GM19452 (cell line): ENCODE data around the gene EFS.

ENCODE experiments used
- ATAC-seq: cut with Tn5 transposase; IDR thresholded peaks from one replicate; pipeline ENCODE4 v1.9.1; 2021; ENCODE audit not compliant: unreplicated experiment

Gene EFS

DNA sequence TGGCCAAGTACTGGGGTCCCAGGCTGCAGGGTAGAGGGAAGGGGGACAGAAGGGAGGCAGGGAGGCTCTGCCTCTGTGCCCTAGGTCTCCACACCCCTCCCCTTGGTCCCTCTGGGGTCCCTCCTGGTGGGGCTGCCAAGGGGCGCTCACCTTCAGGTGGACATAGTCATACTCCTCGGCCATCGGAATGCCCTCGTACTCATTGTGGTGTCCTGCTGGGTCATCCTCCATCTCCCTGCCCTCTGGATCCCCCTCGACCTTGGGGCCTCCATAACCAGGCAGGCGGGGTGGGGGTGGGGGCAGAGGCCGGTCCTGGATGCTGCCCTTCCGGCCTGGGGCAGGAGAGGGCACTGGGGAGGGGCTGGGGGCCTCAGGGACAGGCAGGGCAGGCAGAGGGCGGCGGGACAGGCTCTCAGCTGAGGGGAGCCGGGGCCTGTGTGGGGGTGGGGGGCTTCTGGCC is 5.8 kb downstream of the EFS start:
- ATAC-seq, result no peak

DNA sequence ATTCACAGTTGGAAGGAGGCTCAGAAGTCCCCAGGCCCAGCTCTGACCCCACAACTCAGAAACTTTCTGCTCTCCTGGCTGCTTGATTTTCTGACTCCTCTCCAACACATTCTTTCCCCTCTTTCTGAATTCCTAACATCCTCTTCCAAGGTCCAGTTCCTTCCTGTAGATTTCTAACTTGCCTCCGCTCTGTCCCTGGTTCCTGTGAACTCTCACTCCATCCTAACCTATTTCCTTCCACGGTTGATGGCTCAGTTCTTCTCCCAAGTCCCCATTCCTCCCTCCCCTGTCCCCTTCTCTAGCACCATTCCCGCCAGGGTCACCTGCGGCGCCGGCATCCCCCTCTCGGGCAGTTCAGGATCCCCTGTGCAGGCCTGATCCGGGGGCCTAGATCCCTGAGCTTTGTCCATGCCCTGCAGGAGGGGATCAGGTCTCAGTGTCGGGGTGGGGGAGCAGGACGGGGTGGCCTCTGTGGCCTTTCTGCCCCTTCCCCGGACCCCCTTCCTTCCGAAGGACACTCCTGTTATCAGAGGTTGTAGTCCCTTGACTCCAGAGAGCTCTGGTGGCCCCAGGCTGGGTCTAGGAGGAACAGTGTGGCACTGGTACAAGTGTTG is 6.3 kb downstream of the EFS start:
- ATAC-seq, result no peak

DNA sequence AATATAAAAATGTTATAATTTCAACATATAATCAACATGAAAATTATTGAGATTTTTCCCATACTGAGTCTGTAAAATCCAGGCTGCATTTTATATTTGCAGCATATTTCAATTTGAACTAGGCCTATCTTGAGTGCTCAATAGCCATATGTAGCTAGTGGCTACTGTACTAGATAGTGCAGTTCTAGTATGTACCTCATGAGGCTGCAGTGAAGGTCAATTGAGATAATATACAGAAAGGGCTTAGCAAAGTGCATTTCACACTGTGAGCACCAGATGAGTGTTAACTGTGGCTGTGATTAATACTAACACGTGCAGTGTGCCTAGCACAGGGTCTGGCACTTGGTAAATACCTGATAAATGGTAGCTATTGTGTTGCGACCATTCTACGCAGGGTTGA is 6.9 kb downstream of the EFS start:
- no peak for ATAC-seq

DNA sequence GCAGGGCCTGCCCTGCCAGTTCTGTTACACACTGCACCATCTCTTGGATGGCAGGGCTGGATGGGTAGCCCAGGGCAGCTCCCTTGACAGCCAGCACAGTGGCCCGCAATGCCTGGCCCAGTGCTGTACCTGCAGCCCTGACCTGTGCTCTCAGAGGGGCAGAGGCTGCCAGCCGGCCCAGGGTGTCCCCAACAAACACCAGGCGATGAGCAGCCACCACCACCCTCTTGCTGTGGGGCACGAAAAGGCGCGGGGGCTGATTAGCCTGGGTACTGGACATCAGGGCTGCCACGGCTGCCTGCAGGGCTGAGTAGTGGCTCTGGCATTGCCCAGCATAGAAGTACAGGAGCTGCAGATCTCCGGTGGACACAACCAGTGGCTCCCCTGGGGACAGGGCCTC is 7.7 kb downstream of the EFS start:
- ATAC-seq, result no peak

DNA sequence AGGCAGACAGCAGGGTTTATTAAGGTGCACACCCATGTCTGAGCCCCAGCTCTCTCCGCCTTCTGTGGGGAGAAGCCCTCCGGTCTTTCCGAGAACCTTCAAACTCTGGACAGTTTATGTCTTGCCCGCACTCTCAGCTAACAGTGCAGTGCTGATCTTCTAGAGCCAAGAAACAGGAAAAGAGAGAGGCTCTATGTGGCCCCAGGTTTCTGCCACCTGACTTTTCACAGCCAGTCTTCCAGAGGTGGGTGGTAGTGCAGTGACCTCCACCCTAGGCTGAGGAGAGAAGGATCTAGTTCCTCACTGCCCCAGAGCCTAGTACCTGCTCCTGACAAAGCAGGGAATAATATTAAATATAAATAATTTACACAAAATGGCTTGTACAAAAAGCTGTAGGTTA is 8.3 kb downstream of the EFS start:
- no peak for ATAC-seq

DNA sequence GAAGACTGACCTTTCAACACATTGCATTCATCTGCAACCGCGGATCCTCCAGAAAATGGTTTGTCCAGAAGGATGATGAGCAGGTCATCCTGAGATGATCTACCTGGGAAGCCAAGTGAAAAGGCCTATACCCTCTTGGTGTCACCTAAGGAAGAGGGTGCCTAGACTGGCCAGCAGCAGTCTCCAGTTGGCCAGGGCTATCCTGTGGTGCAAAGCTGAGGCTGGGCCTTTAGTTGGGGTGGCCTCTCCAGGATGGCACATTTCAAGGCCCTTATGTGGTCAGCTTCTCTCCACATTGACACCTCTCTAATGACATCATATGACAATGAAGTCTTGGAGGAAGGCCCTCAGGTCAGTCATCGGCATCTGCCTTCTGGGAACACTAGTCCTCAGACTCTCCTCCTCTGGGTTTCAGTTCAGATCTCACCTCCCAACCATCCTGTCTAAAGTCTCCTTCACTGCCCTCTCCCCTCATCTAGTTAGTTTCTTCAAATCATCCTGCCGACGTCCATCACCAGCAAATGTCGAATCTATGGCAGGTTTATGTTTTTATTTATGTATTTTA is 9.0 kb downstream of the EFS start:
- ATAC-seq, result no peak

DNA sequence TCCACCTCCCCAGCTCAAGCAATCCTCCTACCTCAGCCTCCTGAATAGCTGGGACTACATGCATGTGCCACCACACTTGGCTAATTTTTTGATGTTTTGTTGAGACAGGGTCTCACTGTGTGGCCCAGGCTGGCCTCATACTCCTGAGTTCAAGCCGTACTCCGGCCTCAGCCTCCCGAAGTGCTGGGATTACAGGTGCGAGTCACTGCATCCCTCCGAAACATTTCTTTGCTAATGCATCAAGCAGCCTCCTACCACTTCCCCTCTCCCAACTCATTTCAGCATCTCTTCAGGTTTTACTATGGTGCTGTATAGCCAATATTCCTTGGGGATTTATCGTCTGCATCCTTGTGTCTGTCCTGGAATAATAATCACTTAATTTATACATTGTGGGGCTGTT is 10.0 kb downstream of the EFS start:
- ATAC-seq, result no peak

DNA sequence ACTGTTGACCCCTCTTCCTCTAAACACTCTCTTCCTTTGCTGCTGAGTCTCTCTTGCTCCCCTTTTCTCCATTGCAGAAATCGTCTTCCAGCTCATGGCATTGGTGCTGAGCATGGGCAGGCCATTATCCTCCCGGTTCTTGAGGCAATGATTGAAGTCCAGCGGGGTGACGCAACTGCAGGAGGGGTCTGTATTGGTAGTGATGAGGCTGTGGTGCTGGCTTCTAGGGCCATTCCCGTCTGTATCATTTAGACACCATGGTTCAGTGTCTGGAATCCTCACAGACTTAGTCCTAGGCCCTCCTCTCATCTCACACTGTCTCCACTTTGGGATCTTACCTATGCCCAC is 11.6 kb downstream of the EFS start:
- ATAC-seq, result no peak

DNA sequence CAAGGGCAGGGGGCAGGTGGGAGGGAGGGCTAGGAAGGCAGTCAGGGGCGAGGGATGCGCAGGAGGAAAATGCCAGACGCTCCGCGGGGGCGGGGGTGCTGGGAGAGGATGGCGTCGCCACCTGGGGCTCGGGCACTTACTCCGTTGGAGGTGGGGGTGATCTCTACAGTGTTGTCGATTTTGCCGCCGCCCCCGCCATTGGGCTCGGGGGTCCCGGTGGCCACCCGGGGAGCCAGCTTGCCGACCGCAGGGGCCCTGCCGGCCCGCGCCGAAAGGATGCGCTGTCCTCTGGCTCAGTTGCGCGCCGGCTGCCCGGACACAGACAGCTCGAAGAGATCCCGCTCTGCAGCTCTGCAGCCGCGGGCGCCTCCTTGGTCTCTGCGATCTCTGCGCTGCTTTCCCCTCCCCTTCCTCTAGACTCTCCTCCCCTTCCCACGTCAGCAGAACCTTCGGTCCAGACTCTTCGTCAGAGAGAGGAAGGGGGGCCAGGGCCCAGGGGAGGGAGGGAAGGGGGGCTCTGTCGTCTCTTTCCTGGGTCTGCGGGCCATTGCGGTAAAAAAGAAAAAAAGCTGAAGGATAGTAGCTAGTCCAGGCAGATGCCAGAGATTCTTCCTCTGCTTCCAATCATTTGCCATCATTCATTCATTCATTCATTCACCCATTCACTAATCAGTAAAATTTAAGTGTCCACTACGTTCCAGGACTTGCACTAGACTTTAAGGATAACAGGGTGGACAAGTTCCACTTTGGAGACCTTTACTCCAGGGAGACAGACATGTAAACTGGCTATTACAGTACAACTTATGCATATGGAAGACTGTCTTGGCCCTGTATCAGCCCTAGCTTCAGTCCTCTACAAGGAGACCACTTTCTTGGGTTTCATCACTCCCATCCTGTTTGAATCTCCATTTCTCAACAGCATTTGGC is 12.2 kb downstream of the EFS start, which contains the start of gene SLC22A17:
TSS of gene SLC22A17 (minus strand) at position 382 of the 927 bp plus-strand sequence.
- ATAC-seq, result no peak

DNA sequence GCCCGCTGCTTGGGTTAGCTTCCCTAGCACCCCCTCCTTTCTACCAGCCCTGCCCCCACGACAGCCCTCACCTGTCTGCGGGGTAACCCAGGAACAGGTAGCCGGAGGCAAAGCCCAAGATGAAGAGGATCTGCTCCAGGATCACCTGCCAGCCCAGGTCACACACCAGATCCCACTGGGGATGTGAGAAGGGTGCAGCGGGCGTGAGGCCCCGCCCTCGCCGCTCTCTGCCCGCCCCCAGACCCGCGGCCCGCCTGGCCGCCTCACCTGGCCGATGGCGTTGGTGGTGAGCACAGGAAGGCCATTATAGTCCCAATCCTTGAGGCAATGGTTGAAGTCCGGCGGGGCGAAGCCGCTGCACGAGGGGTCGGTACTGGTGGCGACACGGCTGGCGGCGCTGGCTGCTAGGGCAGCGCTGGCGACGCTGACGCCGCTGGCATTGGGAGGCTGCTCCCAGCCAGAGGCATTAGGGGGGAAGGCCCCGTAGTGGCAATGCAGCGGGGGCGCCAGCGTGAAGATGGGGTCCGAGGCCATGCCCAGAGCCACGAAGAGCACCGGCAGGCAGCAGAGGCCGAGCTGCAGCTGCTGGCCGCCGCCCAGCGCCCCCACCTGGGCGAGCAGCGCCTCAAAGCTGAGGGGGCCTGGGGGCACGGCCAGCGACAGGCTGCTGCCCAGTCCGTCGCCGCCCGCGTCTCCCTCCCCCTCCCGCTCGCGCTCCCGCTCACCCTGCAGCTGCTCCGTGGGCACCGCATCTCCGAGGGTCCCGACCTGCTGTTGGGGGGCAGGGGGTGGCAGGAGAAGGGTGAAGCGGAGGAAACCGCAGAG is 13.1 kb downstream of the EFS start:
- ATAC-seq, result no peak

DNA sequence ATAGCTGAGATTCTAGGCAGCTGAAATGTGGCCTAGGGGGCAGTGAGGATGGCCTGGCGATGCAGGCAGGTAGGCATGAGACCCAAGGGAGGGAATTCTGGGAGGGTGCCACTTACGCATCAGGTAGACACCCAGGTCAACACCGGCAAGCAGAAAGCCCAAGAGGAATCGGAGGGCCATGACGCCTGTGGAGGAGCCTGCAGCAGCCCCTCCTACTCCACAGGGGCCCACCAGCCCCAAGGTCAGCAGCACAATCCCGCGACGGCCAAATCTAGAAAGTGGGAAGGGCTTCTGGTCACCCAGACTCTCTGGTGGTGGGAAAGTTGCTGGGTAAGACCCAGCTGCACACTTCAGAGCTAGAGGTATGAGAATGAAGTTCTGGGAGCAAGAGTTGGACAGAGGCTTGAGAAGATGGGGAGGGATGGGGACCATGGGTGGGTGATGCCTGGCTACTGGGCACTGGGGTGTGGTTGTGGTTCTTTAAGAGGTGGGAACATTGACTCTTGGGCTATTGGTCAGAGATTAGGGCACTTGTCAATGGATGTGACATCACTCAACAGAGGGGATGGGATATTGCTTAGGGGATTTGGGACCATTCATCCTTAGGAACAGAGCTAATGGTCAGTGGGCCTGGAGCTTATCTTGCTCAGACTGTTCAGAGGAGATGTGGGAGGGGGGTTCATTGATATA is 15.7 kb downstream of the EFS start:
- ATAC-seq, result no peak

DNA sequence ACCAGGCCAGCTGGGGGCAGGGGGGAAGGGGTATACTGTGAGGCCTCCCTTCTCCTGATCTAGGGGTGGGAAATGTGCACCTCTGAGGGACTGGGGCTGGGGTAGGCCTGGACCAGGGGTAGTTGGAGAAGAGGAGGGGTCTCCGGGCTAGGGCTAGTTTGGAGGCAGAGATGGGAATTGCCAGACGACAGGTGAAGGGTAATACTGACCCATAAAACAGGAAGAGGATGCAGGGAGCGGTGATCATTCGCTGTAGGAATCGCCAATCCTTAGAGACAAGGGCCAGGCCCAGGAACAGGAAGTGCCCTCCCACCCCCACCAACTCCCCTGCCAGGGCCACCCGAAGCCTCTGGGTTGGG is 16.7 kb downstream of the EFS start:
- ATAC-seq, result no peak

DNA sequence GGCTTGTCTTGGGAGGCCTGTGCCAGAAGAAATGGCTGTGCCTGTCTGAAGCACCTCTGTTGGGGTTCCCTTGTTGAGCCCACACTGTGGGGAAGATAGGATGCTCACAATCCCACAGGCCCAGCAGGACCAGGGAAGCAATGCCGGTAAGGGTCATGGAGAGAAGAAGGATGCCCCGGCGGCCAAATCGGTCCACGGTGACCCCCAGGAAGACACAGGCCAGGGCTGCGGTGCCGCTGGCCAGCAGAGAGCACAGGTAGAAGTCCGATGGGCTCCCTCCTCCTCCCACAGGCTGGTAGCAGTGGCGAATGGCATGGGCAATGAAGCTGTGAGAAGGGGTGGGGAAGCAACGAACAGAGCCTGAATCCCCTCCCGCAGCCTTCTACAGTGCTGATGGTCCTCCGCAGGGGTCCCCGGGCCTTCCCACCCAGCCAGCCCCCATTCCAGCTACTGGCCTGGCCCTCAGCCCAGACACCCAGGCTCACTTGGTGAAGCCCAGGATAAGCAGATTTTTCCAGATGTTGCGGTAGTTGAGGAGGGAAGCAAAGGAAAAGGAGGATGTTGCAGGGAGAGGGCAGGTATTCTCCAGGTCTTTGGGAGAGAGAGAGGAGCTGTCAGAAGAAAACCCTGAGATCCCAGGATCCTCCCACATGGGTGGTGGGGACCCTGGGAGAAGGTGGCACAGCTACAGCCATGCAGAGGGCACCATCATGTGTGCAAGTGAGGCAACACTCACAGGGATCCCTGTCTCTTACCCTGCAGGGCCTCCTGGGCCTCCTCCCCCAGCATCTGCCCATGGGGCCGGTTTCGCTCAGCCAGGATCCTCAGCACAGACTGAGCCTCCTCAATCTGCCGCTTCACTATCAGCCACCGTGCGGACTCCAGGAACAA is 17.3 kb downstream of the EFS start:
- ATAC-seq, result no peak

DNA sequence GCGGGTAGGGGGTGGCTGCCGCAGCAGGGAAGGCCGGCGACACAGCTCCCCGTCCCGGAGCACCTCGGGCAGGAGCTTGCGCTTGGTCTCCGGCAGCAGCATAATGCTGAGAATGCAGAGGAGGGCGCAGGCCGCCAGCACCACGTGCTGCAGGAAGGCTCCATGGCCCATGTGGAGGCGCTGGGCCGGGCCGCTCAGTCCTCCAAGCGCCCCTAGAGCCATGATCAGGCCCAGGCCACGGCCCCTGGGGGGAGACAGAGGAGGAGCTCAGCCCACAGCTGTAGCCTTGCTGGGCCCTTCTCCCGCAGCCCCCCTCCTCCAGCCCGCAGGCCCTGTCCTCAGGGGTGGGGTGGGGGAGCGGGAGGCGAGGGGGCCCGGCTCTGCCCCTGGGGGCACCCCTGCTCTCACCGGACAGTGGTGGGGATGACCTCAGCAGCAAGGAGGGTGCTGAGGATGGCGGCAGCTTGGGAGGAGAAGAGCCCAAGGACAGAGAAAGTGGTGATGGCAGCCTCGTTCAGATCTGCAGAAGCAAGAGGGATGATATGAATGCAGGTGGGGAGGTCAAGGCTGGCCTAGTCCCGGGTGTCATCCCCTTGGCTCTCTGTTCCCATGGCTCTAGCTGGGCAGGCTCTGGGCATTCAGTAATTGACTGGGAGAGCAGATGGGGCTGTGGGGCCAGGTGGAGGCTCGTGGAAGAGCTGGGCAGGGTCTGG is 18.1 kb downstream of the EFS start:
- no peak for ATAC-seq

DNA sequence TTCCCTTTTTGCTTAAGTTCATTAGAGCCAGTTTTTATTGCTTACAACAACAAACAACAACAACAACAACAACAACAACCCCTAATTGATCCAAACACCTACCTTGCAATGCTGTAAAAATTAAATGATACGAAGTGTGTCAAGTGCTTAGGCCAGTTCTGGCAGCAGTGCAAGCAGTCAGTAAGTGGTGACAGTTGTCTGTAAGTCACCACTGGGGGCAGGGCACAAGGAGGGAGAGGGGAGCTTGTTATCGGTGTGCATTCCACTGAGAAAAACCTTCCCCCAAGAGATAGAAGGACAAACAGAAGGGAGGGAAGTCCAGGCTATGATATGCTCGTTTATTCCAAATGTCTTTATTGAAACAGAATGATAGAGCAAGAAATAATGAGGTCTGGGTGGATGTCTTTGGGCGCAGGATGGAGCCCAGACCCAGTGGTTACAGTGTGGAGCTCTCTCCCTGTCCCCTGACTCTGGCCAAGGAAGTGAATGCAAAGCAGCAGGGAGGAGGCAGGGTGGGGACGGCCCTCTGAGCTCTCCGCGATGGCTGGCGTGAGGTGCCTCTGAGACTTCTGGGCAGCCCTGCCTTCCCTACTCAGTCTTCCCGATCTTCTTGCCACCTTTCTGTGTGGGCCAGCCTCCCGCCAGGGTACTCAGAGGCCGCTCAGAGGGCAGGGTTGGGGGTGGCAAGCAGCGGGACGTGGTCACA is 18.8 kb downstream of the EFS start:
- no peak for ATAC-seq

DNA sequence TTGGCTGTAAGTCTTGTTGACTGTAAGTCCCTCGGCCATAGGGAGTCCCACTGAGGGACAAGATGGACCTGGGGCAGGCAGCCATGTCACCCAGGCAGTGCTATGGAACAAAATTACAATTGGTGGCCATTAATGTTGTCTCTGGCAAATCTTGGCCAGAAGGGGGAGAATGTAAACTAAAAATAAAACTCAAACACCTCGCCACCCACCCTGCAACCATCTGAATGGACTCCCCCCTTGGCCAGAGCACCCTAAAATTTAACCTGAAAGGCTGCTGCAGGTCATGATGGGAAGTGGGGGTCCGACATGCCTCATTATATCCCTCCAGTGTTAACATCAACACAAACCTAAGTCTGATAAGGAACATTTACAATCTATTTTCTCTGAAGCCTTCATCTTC is 20.5 kb downstream of the EFS start:
- no peak for ATAC-seq

DNA sequence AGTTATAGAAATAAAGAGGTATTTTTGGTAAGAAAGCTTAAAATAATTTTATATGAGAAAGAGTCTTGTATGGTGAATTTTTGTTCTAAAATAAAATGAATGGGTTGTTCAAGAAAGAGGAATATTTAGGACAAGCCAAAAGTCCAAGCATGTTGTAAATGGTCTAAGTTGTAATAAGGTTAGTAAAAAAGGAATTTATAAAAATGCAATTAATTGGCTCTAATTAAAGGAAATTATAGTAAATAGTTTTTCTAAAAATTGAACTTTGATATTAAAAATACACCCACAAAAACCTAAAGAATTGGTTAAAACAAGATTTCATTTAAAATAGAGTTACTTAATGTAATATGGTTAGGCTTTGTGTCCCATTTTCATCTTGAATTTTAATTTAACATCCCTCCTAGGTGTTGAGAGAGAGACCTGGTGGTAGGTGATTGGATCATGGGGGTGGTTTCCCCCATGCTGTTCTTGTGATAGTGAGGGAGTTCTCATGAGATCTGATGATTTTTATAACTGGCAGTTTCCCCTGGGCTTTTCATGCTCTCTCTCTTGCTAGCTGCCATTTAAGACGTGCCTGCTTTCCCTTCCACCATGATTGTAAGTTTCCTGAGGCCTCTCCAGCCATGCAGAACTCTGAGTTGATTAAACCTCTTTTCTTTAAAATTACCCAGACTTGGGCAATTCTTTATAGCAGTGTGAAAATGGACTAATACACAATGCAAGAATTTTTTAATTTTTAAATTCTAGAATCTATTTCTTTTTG is 25.3 kb downstream of the EFS start:
- no peak for ATAC-seq

DNA sequence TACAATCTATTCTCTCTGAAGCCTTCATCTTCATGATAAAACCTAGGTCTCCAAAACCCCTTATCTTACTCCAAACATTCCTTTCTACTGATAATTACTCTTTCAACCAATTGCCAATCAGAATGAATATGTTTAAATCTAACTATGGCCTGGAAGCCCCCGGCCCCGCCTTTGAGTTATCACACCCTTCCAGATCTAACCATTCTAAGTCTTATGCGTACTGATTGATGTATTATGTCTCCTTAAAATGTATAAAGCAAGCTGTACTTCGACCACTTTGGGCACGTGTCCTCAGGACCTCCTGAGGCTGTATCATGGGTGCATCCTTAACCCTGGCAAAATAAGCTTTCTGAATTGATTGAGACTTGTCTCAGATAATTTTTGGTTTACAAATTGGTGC is 29.3 kb downstream of the EFS start:
- no peak for ATAC-seq
